HG02588 (cell line): Measurements from ENCODE around the gene NR2E3.

Source experiments
- ATAC-seq: cut with Tn5 transposase; IDR thresholded peaks from one replicate; pipeline ENCODE4 v1.9.1; 2021; ENCODE audit warnings: mild to moderate bottlenecking, moderate library complexity; ENCODE audit not compliant: unreplicated experiment

NR2E3 gene

DNA sequence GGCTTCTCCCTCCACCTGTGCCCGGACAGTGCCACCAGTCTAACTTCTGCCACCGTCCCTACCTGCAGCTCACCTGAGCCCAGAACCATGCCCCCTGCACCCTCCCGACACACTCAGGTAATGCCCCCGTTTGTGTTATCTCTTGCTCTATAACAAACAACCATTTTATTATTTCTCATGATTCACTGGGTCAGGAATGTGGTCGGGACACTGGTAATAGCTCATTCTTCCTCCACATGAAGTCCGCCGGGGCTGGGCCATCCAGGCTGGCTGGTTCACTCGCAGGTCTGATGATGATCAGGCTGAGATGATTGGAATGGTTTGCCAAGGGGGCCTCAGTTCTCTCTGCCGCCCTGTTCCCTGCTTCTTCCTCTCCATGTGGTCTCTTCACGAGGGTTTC is 20.3 kb upstream of the NR2E3 start:
- no peak for ATAC-seq

DNA sequence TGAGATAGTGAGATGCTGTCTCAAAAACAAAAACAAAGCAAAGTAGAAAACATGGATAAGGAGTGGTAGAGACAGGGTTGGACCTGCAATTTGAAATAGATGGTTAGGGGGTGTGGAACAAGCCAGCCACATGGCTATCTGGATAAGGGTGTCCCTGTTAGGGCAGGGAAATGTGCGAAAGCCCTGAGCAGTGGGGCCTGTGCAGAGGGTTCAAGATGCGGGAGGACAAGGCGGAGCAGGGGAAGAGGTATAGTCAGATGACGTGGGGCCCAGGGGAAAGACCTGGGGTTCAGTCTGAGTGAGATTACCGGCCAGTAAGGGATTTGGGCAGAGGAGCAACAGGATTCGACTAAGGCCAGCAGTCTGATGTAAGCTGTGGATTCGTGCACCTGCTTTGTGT is 18.4 kb upstream of the NR2E3 start:
- ATAC-seq: no peak

DNA sequence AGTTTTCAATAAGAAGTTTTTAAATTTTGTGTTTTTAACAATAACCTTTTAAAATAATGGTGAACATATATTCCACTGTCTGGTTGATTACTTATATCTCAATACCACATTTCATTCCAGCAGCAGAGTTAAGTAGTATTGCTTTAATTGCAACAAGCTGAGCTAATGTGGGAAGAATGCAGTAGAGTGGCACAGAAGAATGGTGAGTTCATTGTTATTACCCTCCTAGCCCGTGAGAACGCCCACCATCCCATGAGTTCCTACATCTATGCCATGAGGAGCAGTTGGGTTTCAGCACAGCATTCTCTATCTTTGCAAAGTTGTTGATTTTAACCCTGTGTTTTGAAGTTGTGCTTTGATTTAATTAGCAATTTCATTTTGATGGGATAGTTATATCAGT is 17.8 kb upstream of the NR2E3 start:
- ATAC-seq: no peak

DNA sequence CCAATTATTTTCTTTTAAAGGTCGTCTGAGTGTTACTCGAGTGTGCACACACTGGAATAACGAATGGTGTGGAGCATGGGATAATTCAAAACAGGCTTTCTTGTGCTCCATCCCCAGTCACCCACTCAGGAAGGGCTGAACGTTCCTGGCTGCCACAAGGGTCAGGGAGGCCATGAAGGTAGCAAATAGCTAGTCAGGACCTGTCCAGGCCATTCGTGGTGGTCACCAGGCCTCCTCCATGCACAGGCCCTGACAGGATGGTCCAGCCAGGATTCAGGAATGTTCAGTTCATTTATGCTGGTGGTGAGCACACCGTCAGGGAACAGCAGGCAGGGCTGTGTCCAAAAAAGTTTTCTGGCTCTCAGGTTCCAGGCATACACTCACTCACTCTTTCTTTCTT is 11.7 kb upstream of the NR2E3 start:
- no peak for ATAC-seq

DNA sequence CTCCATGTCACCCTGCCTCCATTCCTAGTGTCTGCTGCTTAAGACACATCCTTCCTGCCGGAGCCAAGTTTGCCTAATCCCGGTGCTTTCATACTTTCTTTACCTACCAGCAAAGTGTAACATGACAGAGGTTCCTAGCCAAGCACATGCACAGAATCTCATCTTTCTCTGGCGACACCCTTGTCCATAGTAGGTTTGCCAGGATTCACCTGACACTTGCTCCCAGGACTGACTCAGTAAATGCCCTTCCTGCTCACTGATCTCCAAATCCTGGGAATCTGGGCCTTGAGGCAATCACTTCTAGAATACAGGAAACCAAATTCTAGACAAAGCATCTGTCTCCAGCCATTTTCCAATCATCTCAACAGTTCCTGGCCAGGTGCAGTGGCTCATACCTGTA is 10.2 kb upstream of the NR2E3 start:
- no peak for ATAC-seq

DNA sequence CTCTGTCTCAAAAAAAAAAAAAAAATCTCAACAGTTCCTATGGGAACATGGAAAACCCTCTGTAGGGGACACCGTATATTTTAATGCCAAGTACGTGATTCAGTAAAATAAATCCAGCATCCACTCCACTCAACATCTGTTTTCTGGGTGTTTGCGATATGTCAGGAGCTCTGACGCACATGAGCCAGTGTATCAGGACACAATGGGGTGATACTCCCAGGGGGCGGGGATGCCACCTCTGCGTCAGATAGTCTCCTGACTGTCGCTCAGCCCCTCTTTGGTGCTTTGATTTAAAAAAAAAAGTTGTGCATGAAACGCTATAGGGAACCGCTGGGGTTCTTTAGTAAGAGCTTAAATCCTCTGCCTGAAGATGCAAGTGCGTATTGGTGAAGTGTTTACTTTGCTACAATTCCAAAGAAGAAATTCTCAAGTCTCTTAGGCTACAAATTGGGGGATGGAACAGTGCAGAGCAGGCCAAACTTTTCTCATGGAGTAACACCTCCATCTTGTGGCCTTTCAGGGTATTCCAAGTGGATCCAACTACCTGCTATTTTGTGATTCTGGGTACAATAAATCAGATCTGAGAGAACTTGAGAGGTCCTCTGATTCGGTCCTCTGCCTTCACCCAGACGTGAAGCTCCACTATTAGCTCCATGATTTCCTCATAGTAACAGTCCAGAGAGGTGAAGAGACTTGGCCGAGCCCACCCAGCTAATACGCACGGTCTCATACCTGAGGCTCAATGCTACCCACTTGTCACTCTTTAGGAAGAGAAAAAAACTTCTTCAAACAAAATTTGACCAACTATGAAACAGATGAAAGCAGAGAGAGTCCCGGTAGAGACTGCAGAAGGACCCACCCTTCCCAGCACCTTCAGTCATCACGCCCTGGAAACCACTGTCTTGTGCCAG is 9.3 kb upstream of the NR2E3 start:
- ATAC-seq: no peak

DNA sequence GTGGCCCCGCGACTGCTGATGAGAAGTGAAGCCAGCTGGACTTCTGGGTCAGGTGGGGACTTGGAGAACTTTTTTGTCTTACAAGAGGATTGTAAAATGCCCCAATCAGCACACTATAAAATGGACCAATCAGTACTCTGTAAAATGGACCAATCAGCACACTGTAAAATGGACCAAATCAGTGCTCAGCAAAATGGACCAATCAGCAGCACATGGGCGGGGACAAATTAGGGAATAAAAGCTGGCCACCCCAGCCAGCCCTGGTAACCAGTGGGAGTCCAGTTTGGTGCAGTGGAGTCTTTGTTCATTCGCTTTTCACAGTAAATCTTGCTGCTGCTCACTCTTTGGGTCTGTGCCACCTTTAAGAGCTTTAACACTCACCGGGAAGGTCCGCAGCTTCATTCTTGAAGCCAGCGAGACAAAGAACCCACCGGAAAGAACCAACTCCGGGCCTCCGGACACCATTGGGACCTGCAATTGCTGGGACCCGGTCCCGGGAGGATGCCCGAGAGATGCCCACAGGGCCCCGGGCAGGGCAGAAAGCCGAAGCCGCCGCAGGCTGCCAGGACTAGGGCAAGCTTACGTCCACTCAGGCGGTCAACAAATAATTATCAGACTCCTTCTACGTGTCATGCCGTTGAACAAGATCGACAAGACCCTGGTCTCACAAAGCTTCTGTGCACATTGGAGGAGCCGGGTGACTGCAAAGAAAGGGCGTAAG is 8.3 kb upstream of the NR2E3 start:
- ATAC-seq: no peak

DNA sequence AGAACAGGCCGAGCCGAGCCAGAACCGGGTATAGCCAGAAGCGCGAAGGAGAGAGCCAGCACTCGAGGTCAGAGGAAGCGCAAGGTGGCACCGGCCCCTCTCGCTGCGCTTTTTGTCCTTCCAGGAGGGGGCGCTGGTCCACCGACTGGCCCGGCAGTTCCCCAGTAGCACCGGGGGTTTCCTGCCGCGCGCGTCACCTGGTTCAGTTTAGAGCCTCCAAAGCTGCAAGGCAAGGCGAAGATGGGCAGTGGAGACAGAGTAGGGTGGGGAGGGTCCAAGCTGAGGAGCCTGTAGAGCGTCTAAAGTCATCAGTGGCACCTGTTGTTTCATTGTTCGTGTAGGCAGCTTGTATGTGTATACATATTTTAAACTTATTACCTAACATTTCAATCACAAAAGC is 7.6 kb upstream of the NR2E3 start:
- no peak for ATAC-seq

DNA sequence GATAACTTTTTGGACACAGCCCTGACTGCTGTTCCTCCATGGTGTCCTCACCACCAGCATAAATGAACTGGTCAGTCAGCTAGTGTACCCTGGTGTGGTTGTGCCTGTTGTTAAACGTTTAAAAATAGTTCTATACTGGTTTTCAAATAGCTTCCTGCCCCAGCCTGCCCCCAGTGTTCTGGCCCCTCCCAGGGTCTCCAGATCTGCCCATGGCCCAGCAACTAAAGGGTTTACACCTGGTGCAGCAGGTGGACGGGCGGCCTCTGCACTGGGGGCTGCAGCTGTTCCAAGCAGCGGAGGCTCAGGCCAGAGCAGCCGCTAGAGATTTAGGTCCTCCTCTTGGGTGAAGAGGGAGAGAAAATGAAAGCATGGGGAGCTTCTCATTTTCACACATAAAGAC is 6.1 kb upstream of the NR2E3 start:
- no peak for ATAC-seq

DNA sequence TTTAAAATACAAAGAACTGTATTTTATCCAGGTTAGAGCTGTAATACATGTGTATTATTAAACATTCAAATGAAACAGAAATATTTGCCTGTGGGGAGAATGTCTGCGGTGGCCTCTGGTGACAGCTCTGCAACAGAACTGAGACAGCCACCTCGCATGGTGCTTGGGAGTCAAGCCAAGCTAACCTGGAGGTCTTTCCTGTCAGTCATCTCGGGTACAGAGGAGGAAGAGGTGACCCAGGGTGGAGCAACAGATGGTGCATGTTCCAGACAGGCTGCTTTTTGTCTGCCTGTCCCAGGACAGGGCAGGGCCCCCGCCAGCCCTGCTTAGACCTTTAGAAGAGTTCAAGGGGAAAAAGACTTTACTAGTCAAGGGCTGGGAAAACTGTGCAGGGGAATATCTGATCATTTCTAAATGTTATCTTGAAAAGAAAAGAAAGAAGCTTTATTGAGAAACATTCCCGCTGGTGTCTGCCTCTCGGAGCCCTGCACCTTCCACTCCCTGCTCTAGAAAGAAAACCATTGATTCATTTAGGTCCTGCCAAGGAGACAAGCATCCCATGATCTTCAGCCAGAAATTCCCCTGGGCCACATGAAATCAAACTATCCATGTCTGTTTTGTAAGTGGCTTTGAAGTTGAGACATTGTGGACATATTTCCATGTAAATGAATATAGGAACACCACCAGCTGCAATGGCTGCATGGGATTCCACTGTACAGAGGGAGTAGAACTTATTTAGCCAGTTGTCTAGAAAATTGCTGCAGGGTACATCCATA is 5.5 kb upstream of the NR2E3 start:
- ATAC-seq: no peak

DNA sequence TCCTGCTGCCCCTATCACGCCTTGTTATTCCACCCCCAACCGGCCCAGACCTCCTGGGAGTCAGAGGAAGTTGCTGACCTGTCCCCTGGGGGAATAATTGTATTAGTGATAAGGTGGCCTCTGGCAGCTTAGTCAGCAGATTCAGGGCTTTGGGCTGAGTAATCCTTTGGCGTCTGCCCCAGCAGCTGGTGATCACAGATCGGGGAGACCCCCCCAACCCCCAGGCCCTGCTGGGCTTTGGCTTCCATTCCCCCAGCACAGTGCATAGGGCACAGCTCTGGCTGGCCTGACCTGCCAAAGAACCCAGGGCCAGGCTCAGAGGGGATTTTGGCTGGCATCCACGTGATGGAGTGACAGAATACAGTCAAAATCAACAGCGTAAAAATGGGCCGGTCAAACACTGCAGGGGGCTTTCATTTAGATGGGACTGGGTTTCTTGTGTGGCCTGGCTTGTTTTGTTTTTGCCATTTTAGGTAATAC is 3.9 kb upstream of the NR2E3 start:
- no peak for ATAC-seq

DNA sequence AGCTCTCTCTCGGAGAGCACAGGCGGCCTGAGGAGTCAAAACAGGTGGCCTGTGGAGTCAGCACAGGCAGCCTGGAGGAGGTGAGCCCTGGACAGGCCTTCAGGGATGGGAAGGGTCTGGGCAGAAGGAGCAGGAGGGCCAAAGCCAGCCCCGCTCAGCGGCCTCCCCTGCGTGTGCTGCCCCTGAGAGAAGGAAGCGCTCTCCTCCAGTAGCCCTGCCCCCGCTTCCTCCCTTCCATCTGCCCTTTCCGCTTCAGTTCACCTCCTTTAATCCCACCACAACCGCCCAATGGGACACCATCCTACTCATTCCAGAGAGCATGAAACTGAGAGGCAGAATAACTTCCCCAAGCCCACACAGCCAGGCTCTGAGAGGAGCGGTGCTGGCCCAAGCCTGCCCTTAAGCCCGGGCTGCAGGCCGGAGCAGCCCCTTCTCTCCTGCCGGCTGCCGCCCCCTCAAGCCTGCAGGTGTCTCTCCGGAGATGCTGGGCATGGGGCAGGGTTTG is 3.2 kb upstream of the NR2E3 start:
- ATAC-seq: no peak

DNA sequence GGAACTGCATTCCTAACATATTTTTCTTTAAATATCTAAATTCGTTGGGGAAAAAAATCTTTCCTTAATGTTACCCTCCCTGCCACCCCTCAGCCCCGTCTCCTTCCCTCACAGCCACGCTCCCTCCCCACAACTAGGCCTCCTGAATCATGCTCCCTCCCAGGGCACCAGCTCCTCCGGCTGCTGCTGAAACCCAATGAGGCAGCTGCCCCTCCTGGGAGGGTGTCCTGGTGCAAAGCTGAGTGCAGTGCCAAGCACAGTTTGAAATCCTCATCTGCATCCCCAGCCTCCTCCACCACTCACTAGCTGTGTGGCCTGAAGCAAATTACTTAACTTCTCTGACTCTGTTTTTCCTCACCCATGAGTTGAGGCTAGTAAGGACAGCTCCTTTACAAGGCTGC is 2.7 kb upstream of the NR2E3 start:
- ATAC-seq: no peak

DNA sequence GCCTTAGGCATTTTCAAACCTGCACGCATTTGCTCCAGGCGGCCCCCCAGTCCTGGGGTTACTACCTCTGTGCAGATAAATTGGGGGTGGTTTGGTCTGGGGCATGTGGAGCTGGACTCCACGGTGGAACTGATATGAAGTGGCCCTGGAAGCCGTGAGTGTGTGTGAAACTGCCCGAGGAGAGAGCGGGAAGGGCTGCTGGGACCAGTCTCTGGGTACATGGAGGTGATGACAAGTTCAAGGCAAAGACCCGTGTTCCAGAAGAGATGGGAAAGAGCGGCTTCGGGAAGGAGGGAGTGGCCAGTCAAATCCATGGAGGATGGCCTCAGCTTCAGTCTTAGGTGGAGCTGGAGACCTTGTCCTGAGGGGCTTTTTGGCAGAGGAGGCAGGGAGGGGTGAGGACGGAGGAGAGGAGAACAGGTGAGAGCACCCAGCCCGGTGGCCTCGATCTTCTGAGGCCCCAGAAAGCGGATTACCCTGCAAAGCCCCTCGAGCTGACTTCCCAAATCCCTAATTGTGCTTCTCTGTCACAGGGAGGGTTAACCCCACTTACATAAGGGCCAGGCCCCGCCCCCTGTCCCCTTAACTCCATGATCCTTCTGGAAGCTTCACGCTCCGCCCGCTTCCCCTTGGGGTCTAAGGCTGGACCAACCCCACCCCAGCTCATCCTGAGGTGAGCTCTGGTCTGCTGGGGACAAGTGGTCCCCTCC is 1.9 kb upstream of the NR2E3 start:
- no peak for ATAC-seq

DNA sequence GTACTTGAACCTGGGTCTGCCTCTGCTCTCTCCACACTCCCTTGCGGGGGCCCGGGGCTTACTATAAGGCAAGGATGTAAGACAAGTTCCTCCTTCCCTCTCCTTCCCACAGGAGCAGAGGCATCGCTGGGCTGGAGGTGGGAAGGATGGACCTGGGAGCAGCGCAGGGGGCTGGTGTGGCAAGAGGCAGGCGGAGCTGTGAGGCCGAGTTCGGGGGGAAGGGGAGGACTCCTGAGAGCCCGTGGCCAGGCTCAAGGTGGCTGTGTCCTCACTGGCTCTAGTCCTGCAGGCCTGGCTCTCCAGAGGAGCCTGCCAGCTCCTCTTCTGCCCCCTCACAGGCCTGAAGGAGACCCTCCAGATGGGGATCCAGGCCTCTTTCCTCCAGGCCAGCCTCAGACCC is 1.0 kb upstream of the NR2E3 start:
- no peak for ATAC-seq

DNA sequence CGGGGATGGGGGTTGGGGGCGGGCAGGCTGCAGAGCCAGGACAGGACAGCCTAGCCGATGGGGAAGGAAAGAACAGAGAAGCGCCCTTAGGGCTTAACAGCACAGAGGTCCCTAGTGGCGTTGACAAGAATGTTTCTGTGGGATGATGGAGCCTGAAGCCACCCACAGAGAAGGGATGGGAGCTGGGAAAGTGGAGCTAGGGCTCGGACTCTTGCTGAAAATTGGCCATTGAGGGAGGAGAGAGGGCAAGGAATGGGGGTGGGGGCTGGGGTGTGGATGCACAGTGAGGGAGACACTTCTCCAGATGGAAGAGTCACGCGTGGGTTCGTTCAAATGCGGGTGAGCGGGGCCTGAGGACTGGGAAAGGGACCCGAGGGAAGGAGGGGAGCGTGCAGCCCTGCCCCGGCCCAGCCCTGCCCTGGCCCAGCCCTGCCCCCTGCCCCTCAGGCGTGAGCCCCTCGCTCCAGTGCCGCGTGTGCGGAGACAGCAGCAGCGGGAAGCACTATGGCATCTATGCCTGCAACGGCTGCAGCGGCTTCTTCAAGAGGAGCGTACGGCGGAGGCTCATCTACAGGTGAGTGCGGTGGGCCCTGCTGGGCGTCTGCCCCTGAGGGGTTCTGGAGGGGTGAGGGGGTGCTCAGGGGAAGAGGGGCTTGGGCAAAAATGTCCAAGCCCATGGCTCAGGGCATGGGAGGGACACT is 832 bp downstream of the NR2E3 start:
- ATAC-seq: no peak

DNA sequence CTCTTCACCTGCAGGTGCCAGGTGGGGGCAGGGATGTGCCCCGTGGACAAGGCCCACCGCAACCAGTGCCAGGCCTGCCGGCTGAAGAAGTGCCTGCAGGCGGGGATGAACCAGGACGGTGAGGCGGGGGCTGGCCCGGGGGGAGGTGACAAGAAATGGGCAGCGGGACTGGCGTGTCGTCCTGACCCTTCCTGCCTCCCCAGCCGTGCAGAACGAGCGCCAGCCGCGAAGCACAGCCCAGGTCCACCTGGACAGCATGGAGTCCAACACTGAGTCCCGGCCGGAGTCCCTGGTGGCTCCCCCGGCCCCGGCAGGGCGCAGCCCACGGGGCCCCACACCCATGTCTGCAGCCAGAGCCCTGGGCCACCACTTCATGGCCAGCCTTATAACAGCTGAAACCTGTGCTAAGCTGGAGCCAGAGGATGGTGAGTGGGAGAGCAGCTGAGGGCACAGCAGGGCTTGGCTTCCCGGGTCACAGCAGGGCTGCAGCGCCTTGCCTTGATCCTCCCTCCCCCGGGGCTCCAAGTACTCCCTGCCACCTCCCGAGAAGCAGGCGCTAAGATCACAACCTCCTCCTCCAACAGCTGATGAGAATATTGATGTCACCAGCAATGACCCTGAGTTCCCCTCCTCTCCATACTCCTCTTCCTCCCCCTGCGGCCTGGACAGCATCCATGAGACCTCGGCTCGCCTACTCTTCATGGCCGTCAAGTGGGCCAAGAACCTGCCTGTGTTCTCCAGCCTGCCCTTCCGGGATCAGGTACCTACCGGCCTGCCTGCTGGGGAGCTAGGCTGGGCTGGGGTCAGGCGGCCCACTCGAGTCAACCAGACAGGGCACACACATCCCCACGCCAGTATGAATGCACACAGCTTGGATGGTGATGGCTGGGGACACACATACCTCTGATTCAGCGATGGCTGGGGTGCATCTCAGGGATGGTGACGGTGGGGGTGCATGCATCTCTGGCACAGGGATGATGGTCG is 1.7 kb downstream of the NR2E3 start:
- no peak for ATAC-seq

DNA sequence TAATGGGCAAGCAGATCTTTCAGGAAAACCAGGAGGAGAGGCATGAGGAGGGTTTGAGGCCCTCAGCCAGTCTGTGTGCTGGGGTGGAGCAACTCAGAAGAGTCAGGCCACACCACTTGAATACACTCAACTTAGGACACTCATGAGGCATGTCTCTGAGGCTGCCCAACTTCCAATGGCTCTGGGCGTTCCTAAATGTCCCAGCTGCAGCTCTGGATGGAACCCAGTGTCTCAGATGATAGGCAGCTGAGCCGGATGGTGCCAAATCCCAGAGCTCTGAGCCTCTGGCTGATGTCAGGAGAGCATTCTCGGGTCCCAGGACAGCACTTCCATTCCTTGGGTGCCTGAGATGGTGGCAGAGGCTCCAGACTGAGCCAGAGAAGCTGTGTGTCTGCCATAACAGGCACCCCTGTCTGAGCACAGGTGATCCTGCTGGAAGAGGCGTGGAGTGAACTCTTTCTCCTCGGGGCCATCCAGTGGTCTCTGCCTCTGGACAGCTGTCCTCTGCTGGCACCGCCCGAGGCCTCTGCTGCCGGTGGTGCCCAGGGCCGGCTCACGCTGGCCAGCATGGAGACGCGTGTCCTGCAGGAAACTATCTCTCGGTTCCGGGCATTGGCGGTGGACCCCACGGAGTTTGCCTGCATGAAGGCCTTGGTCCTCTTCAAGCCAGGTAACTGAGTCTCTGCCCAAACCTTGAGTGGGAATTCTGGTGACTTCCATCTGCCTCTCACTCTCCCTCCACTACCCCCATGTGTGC is 2.8 kb downstream of the NR2E3 start:
- no peak for ATAC-seq
